Testis (tissue), 3 donors: ENCODE data around the gene IL22. TPM values are rescaled to one million over a fixed set of nuclear protein-coding genes. Genes with fewer than 3 reads are reported as not detected.
"Not testable (repeated sequence)": the region's sequence is repeated elsewhere in the genome, so short reads cannot be mapped to it uniquely, and the experiment has no call there.

Experiments used
- DNase-seq: peaks from one replicate; pipeline ENCODE4 v3.0.0-alpha.2; 2019
- H3K27ac ChIP-seq, 2 donors: fragments of 200-600 bp; sonication (generic); one replicate each; pipeline ENCODE4 v1.5.1; 2019
- H3K27me3 ChIP-seq: fragments of 200-600 bp; sonication (generic); one replicate; pipeline ENCODE4 v1.5.1; 2019
- H3K36me3 ChIP-seq: fragments of 200-600 bp; sonication (generic); one replicate; pipeline ENCODE4 v1.5.1; 2017; ENCODE audit warnings: low read depth; ENCODE audit errors: missing control alignments
- H3K4me1 ChIP-seq: fragments of 200-600 bp; sonication (generic); one replicate; pipeline ENCODE4 v1.5.1; 2019
- H3K4me3 ChIP-seq, 2 donors: fragments of 200-600 bp; sonication (generic); one replicate each; pipeline ENCODE4 v1.5.1; 2017 to 2019
- H3K9me3 ChIP-seq: fragments of 200-600 bp; sonication (generic); one replicate; pipeline ENCODE4 v1.5.1; 2017
- CTCF ChIP-seq, 3 experiments: fragments of 450-650 bp in 2 of 3; fragments of 200-600 bp in 1 of 3; sonication (generic) in 1 of 3; IDR thresholded peaks; one replicate each; pipeline ENCODE4 v1.5.1; 2016 to 2019; ENCODE audit warnings: antibody characterized with exemption in 3 of 3, mild to moderate bottlenecking in 2 of 3, moderate library complexity in 1 of 3
- POLR2A ChIP-seq: fragments of 450-650 bp; IDR thresholded peaks from one replicate; pipeline ENCODE4 v1.6.1; 2017; ENCODE audit warnings: antibody characterized with exemption, mild to moderate bottlenecking, moderate library complexity
- WGBS, 2 donors: methylation state at CpG; one replicate each; pipeline ENCODE4 v1.1.5; 2018; 5-methylcytosine and 5-hydroxymethylcytosine counted together
- intact Hi-C: fragments of 100-400 bp; cut with DNase I; formaldehyde crosslinking; loops from one replicate; pipeline ENCODE4 v1.15.1; 2023; ENCODE audit warnings: low total_unique reads
- polyA plus RNA-seq: library from polyadenylated mRNA; stranded (reverse); fragments of 350-450 nt; fragmentation: Illumina TruSeq; extraction: RNeasy Lipid Tissue Mini Kit (QIAGEN cat#74804); gene quantifications from one replicate; pipeline ENCODE4 v1.2.3, GENCODE V29; 2014; ENCODE audit warnings: low read depth, low replicate concordance; ENCODE audit not compliant: insufficient read depth
- total RNA-seq, 2 donors: library from RNA; depleted of rRNA; stranded (reverse); fragments of >200 nt; gene quantifications; one replicate each; pipeline ENCODE4 v1.2.3, GENCODE V29; 2016

IL22 gene
- total and polyA plus RNA-seq, 3 donors from 2014 or later: not detected

GRCh38 chr12:68210875-68211274 lies 42.5 kb downstream of the IL22 start:
- no peak for TF ChIP-seq CTCF (IDR thresholded peaks at IDR 0.05)
- Histone ChIP-seq H3K27me3 (no peaks in the 10 kb centered on the region), H3K9me3 (no peaks in the 10 kb centered on the region), H3K27ac (no peak overlapping the region), H3K4me3 (no peak overlapping the region), H3K4me1 (no peaks in the 10 kb centered on the region), H3K36me3 (no peaks in the 10 kb centered on the region)
- no peak for DNase-seq
- intact Hi-C loops: no loop called here
- WGBS, 2 donors: 90 to 92% methylated on average over 2 of the region's 2 CpGs

DNA sequence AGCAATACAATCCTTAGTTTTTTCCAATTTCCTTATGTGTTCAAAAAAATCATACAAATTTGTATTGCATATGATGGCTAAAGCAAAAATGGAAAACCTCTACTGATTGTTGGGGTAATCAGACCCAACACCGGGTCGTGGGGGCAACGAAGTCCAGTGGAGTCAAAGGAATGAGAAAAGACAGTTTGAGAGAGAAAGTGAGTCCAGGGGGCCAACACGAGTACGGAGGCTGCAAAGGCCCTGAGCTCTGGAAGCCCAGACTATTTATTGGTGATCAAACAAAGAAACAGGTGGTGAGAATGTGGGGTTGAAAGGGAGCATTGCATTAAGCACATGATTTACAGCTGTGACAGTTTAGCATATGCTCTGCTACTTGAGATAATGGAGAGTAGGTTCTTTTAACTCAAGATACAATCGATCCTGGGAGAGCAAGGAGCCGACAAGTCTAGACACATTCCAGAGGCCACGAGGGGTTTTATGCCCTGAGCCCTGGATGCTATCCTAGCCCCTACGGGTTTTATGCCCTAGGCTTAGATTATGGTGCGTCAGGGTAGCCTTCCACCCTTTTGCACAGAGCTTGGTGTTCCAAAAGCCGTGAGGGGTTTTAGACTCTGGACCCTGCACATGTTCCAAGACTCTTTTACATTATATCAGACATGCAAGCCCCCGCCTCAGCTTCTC lies 44.2 kb downstream of the IL22 start:
- 33 to 44% methylated on average over 12 of the region's 12 CpGs for WGBS, 2 donors

DNA sequence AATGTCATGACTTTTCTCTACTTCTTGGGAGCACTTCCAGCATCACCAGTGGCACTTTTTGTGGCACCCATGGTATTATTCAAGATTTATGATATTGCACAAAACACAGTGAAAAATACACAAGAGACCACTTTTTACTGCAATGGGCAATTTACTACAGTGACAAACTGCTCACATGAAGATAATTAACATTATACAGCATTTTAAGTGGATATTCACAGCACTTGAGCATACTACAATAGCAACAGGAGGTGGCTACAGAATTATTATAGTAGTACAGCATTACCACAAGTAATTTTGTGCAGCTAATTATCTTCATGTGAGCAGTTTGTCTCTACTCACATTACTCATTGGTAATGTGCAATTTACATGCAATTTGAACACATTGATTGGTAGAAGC lies 46.1 kb downstream of the IL22 start:
- Histone ChIP-seq H3K36me3 (no peaks in the 10 kb centered on the region), H3K27ac (no peak overlapping the region), H3K4me1 (no peaks in the 10 kb centered on the region), H3K4me3 (no peak overlapping the region), H3K9me3 (no peaks in the 10 kb centered on the region), H3K27me3 (no peaks in the 10 kb centered on the region)
- DNase-seq: no peak
- intact Hi-C loops: no loop called here
- TF ChIP-seq CTCF (IDR thresholded peaks at IDR 0.05): no peak

More for the DNA sequence above, 44.2 kb downstream of the IL22 start:
- H3K27me3 ChIP-seq, H3K4me3 ChIP-seq, DNase-seq, H3K36me3 ChIP-seq, H3K27ac ChIP-seq, H3K9me3 ChIP-seq, intact Hi-C loops, H3K4me1 ChIP-seq: not testable (repeated sequence)

DNA sequence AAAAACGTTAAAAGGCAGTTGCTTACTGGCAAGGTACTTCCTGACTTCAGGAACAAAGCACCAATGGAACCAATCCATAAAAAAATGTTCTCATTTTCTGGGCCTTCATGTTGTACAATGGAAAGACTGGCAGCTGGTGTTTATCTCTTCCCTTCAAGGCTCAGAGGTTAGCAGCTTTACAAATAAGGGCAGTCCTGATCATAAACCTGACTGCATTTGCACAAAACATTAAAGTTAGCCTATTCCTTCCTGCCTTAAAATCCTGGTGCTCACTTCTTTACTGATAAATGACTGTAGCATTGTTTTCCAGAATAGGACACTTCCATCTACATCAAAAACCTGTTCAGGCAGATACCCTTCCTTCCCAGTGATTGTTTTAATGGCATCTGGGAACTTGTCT lies 47.0 kb downstream of the IL22 start:
- no peak for DNase-seq
- WGBS, 2 donors: 47 to 63% methylated on average over 1 of the region's 1 CpG
- Histone ChIP-seq H3K36me3 (no peaks in the 10 kb centered on the region), H3K4me1 (no peaks in the 10 kb centered on the region), H3K4me3 (no peak overlapping the region), H3K27ac (no peak overlapping the region), H3K9me3 (no peaks in the 10 kb centered on the region), H3K27me3 (no peaks in the 10 kb centered on the region)
- no peak for TF ChIP-seq CTCF (IDR thresholded peaks at IDR 0.05)
- no peak for TF ChIP-seq POLR2A
- intact Hi-C loops: no loop called here

DNA sequence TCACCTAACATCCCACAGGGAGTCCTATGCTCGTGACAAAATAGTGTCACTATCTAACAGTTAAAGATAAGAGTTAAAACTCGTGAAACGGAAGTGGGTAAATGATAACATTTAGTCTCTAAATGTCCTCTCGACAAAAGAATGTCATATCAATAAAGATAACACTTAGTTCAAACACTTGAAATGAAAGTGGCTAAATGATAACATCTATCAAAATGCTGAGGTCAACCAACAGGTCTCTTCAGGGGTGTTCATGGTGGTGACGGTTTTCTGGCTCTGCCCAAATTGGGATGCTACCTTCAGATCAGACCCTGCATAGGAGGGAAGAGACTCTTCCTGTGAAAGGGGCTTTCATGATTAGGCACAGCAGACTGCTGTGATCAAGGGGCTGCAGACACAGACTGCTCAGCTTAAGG lies 49.9 kb downstream of the IL22 start:
- TF ChIP-seq POLR2A (no peak), CTCF (IDR thresholded peaks at IDR 0.05) (no peak)
- no peak for DNase-seq
- H3K27me3 ChIP-seq: no peaks in the 10 kb centered on the region
- H3K4me1 ChIP-seq: no peaks in the 10 kb centered on the region
- H3K4me3 ChIP-seq: no peak overlapping the region
- no peaks in the 10 kb centered on the region for H3K36me3 ChIP-seq
- no peak overlapping the region for H3K27ac ChIP-seq
- intact Hi-C loops: no loop called here
- 55 to 57% methylated on average over 5 of the region's 5 CpGs for WGBS, 2 donors
- H3K9me3 ChIP-seq: no peaks in the 10 kb centered on the region
